Smooth muscle cell (in vitro differentiated cells): ENCODE measurements around the gene RCCD1. TPM values are rescaled to one million over a fixed set of nuclear protein-coding genes. Genes with fewer than 3 reads are reported as not detected.

Source experiments
- DNase-seq: peaks from one replicate; lab custom pipeline; 2025; ENCODE audit not compliant: unreplicated experiment; lab: John Stamatoyannopoulos, UW
- H2AFZ ChIP-seq: fragments of 200-600 bp; sonication (generic); 2 replicates; pipeline ENCODE4 v1.6.0; 2016; ENCODE audit warnings: antibody characterized with exemption, low read depth, mild to moderate bottlenecking
- H3F3A ChIP-seq: fragments of 200-600 bp; sonication (generic); 2 replicates; pipeline ENCODE4 v1.6.0; 2017; ENCODE audit warnings: antibody characterized with exemption, low read depth
- H3K27ac ChIP-seq: fragments of 200-600 bp; sonication (generic); 2 replicates; pipeline ENCODE4 v1.5.1; 2016; ENCODE audit warnings: low read depth, mild to moderate bottlenecking
- H3K27me3 ChIP-seq: fragments of 200-600 bp; sonication (generic); 2 replicates; pipeline ENCODE4 v1.6.1; 2016; ENCODE audit warnings: low read depth, mild to moderate bottlenecking
- H3K36me3 ChIP-seq: fragments of 200-600 bp; sonication (generic); 2 replicates; pipeline ENCODE4 v1.5.1; 2016; ENCODE audit warnings: low read depth
- H3K4me1 ChIP-seq: fragments of 200-600 bp; sonication (generic); 2 replicates; pipeline ENCODE4 v1.5.1; 2016; ENCODE audit warnings: low read depth
- H3K4me2 ChIP-seq: fragments of 200-600 bp; sonication (generic); 2 replicates; pipeline ENCODE4 v1.6.0; 2016; ENCODE audit warnings: mild to moderate bottlenecking
- H3K4me3 ChIP-seq: fragments of 200-600 bp; sonication (generic); 2 replicates; pipeline ENCODE4 v1.5.1; 2016; ENCODE audit warnings: mild to moderate bottlenecking
- H3K79me2 ChIP-seq: fragments of 200-600 bp; sonication (generic); 2 replicates; pipeline ENCODE4 v1.6.0; 2016; ENCODE audit warnings: low read depth, mild to moderate bottlenecking
- H3K9ac ChIP-seq: fragments of 200-600 bp; sonication (generic); 2 replicates; pipeline ENCODE4 v1.6.0; 2016; ENCODE audit warnings: low read depth
- H3K9me3 ChIP-seq: fragments of 200-600 bp; sonication (generic); replicated peaks from 2 replicates; pipeline ENCODE4 v1.5.1; 2016; ENCODE audit warnings: low read depth
- H4K20me1 ChIP-seq: fragments of 200-600 bp; sonication (generic); 2 replicates; pipeline ENCODE4 v1.6.0; 2016; ENCODE audit warnings: low read depth
- WGBS: methylation state at CpG from one replicate; pipeline ENCODE4 v1.1.7; 2016; ENCODE audit warnings: low lambda C conversion rate; 5-methylcytosine and 5-hydroxymethylcytosine counted together
- polyA plus RNA-seq: library from polyadenylated mRNA; unstranded; fragments of >200 nt; fragmentation: Nextera tagmentation; extraction: Ambion mirVana; gene quantifications from 2 replicates; pipeline ENCODE4 v1.2.1, GENCODE V29; 2016
- total RNA-seq: library from RNA; depleted of rRNA; stranded (reverse); fragments of >200 nt; gene quantifications from 2 replicates; pipeline ENCODE4 v1.2.3, GENCODE V29; 2014
- TF ChIP-seq, protein P1 (sequence below): fragments of 200-600 bp; sonication (generic); IDR thresholded peaks from 2 replicates; pipeline ENCODE4 v1.5.1; 2017; ENCODE audit warnings: borderline replicate concordance, mild to moderate bottlenecking, antibody characterized with exemption; ENCODE audit not compliant: insufficient read depth, poor library complexity, severe bottlenecking

Gene RCCD1
- total and polyA plus RNA-seq, 2 experiments from 2014 or later = 4.4 to 9.2 TPM

DNA sequence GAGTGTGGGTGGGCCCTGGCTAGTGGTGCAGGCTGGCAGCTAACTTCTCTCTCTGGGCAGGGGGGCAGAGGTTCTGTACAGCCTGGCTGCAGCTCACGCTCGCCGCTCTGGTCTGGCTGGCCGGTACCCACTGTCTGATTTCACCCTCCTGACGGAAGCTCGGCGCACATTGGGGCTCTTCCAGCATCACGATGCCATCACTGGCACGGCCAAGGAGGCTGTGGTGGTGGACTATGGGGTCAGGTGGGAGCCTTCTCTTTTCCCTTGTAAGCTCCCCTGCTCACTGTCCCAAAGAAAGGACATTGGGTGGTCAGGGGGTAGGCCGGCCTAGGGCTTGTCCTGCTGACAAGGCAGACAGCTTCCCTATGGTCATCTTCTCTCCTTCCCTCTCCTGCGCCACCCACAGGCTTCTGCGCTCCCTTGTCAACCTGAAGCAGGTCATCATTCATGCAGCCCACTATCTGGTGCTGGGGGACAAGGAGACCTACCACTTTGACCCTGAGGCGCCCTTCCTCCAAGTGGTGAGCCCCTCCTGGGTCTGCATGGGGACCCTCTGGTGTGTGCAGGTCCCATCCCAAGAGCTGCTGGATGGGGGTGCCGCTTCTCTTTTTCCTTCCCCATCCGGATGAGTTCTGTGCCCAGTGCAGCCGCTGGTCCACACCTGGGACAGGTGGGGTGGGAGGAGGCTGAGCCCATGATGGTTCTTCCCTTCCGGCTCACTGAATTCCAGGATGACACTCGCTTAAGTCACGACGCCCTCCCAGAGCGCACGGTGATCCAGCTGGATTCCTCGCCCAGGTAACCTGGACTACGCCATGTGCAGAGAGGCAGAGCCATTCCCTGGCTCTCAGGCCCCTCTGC, 44.0 kb upstream of the RCCD1 start:
- no peak for DNase-seq
- Histone ChIP-seq H3K9ac (no peak overlapping the region), H4K20me1 (no peaks in the 10 kb centered on the region), H3K27ac (no peak overlapping the region), H3K4me1 (no peaks in the 10 kb centered on the region), H3F3A (no peaks in the 10 kb centered on the region), H3K9me3 (no peaks in the 10 kb centered on the region), H3K4me3 (no peak overlapping the region), H3K36me3 (no peaks in the 10 kb centered on the region), H3K27me3 (no peaks in the 10 kb centered on the region), H3K4me2 (no peak overlapping the region), H3K79me2 (no peaks in the 10 kb centered on the region), H2AFZ (no peak overlapping the region)
- TF ChIP-seq, protein P1, sequence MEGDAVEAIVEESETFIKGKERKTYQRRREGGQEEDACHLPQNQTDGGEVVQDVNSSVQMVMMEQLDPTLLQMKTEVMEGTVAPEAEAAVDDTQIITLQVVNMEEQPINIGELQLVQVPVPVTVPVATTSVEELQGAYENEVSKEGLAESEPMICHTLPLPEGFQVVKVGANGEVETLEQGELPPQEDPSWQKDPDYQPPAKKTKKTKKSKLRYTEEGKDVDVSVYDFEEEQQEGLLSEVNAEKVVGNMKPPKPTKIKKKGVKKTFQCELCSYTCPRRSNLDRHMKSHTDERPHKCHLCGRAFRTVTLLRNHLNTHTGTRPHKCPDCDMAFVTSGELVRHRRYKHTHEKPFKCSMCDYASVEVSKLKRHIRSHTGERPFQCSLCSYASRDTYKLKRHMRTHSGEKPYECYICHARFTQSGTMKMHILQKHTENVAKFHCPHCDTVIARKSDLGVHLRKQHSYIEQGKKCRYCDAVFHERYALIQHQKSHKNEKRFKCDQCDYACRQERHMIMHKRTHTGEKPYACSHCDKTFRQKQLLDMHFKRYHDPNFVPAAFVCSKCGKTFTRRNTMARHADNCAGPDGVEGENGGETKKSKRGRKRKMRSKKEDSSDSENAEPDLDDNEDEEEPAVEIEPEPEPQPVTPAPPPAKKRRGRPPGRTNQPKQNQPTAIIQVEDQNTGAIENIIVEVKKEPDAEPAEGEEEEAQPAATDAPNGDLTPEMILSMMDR = no peak
- 95% methylated on average over 24 of the region's 24 CpGs for WGBS

DNA sequence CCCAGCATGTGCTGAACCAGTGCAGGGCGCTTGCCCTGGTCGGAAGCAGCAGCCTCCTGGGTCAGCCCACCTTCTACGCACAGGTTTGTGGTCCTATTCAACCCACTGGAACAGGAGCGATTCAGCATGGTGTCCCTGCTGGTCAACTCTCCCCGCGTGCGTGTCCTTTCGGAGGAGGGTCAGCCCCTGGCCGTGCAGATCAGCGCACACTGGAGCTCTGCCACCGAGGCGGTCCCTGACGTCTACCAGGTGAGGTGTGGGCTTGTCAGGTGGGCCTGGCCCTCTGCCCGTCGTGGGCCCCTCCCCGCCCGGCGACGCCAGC, 43.4 kb upstream of the RCCD1 start:
- Histone ChIP-seq H3F3A (no peaks in the 10 kb centered on the region), H2AFZ (no peak overlapping the region), H4K20me1 (no peaks in the 10 kb centered on the region), H3K27me3 (no peaks in the 10 kb centered on the region), H3K79me2 (no peaks in the 10 kb centered on the region), H3K27ac (no peak overlapping the region), H3K36me3 (no peaks in the 10 kb centered on the region), H3K4me3 (no peak overlapping the region), H3K9ac (no peak overlapping the region), H3K4me1 (no peaks in the 10 kb centered on the region), H3K9me3 (no peaks in the 10 kb centered on the region), H3K4me2 (no peak overlapping the region)
- TF ChIP-seq, protein P1 = no peak
- WGBS = 92% methylated on average over 19 of the region's 19 CpGs
- no peak for DNase-seq

DNA sequence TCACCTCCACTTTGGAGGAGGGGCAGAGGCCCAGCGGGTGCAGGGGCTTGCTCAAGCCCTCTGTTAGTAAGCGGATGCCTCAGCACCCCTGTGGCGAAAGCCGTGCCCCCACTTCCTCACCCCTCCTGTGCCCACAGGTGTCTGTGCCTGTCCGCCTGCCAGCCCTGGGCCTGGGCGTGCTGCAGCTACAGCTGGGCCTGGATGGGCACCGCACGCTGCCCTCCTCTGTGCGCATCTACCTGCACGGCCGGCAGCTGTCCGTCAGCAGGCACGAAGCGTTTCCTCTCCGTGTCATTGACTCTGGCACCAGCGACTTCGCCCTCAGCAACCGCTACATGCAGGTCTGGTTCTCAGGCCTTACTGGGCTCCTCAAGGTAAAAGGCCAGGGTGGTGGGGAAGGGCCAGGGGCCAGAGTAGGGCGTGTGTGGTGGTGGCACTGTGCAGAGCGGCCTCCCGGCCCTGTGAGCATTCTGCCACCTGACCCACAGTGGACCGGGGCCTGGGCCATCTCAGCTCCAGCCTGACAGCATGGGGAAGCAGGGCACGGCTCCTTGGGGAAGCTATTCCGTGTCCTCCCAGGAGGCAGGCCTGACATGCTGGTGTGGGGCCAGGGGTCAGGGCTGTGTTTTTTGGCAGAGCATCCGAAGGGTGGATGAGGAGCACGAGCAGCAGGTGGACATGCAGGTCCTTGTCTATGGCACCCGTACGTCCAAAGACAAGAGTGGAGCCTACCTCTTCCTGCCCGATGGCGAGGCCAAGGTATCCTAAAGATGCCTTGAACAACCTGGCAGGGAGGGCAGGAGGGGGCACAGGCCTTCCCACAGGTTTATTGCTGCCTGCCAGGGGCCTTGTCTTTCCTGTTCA, 42.5 kb upstream of the RCCD1 start:
- Histone ChIP-seq H3K9ac (no peak overlapping the region), H3K36me3 (no peaks in the 10 kb centered on the region), H3F3A (no peaks in the 10 kb centered on the region), H3K79me2 (no peaks in the 10 kb centered on the region), H3K4me2 (no peak overlapping the region), H3K27me3 (no peaks in the 10 kb centered on the region), H3K27ac (no peak overlapping the region), H3K9me3 (no peaks in the 10 kb centered on the region), H4K20me1 (no peaks in the 10 kb centered on the region), H2AFZ (no peak overlapping the region), H3K4me3 (no peak overlapping the region), H3K4me1 (no peaks in the 10 kb centered on the region)
- DNase-seq = no peak
- TF ChIP-seq, protein P1 = no peak
- 97% methylated on average over 30 of the region's 30 CpGs for WGBS
